NCI-H524 (cell line): ENCODE results near the gene AGBL4.

Experiments
- DNase-seq, 2 experiments: peaks; one replicate each; lab custom pipeline; 2025; lab: John Stamatoyannopoulos, UW

AGBL4 gene

DNA sequence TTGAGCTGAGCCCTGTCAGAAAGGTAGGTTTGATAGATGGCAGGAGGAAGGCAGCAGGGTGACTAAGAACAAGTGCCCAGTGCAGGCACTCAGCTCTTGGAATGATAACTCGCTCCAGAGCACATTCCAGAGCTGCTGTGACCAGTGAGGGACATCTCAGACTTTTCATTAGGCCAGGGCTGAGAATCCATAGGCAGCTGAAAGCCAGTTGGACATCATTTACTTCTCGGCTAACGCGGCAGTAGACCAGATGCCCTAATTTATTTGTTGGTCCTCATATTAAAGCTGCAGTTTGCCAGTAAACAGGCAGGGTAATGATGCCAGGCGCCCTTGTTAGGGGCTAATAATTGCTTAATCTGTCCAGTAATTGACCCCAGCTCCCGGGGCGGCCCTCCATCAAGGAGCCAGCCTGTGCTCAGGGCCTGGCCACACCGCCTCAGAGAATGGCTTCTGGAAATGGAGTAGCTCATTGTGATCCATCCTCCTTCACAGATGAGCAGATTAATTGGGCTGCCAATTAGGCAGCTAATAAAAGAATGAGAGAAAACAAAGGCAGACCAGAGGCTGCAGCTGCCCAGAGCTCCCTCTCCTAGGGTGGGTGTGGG is 1369.0 kb downstream of the AGBL4 start:
- DNase-seq, result peak; percentile 10 to 40

DNA sequence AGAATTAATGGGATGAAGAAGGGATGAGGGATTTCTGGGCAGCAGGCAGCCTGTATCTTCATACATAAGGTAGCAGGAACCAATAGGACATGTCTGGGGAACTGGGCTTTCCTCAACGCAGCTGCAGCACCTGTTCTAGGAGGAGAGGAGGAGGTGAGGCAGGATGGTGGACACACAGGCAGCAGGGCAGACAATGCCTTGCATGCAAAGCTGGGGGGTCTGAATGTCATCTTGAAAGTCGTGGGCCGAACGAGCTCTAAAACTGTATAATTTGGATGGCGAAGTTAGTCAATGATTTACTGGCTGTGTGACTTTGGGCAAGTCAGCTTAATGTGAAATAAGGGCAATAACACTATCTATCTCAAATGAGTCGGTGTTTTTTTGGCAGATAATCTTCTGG is 1371.4 kb downstream of the AGBL4 start:
- no peak for DNase-seq

DNA sequence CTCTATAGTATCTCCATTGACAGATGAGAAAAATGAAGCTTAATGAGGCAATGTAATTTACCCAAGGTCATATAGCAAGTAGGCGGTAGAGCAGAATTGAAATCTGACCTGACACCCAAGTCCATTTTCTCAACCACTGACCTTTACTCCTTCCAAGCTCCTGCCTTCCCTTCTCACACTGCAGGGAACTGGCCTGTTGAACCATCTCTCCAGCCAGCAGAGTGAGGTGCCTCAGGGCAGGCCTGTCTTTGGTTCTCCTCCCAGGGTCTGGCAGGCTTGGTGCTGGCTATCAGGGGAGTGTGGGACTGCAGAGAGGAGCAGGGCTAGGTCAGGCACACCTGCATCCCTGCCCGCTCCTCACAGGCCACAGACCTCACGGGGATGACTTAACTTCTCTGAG is 1373.9 kb downstream of the AGBL4 start:
- DNase-seq, result no peak

DNA sequence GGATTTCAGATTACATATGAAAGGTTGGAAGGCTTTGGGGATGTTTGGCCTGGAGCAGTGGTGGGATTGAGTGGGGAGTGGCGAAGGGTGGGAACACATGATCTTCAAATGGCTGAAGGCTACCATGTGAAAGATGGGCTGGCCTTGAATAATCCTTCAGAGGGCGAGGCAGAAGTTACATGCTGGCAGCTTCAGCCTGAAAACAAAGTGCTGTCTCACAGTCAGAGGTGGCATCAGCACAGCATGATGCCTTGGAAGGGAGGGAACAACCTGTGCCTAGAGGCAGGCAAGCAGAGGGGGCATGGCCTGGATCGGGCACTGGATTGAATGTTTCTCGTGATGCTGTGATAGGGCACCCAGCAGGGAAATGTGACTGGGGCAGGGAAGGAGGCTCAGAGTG is 1377.9 kb downstream of the AGBL4 start:
- no peak for DNase-seq

DNA sequence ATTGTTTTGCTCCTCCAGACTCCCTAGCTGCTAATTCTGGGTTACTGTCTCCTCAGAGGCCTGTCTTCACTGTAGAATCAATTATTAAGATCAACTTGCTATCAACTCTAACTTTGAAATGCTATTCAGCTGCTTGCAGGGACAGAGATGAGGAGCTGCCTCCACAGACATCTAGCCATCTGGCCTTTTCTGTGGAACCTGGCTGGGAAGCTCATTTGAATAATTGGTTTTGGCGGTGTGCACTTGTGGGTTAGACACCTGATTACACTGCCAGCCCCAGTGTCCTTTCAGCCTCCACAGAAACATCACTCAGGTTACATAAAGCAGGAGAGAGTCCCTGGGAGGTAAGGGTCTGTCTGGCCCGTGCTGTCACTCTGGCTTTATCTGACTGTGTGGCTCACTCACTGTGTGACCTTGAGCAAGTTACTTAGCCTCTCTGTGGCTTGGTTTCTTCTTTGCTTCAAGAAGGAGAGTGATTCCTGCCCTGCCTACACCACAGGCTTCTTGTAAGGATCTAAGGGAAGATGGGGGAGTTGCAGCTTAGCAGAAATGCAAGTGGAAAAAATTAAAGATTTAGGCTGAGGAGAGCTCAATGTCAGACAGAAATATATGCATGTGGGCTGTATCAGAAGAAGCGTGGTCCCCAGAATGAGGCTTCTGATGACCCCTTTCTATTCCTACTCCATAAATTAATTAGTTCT is 1378.7 kb downstream of the AGBL4 start:
- DNase-seq, result peak; percentile 59 to 85

DNA sequence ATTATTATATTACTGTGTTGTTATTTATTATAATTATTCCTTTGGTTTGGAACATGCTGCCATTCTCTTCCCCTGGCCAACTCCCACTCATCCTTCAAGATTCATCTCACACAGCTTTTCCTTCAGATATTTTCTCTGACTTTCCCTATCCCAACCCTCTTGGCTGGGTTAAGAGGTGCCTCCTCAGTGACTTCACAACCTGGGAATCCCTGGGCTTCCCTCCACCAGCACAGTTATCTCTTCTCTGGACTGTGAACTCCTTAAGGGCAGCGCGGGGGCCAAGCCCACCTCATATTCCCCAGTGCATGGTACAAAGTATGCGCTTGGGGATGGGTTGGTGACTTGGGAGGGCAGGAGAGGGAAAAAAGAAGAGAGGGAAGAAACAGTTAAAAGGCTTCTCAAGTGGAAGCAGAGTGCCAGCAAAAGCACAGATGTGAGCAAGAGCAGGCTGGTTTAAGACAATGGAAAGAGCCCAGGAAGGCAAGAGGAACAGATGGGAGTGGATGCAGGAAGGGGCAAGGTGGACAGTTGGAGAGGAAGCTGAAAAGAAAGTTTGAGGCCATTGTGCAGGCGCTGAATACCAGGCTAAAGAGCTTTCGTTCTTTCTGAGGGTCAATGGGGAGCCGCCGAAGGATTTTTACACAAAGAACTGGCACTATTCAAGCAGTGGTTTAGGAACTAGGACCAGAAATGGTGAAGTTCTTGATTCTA is 1379.4 kb downstream of the AGBL4 start:
- DNase-seq, result peak; percentile 80 to 89

DNA sequence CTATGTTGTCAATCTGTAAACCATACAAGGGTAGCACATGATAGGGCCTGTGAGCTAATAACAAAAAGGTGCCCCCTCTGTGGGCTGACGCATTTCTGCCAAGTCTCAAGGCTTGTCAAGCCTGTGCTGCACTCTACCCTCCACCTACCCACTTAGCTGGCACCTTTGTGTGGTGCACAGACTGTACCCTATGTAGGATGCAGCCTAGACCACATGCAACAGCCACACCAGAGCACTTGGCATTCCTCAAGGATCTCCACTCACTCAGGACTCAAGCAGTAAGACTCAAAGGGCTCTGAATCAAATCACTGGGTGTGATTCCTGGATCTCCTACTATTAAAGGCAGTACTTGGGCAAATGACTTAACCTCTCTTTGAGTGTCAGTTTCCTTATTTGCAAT is 1380.6 kb downstream of the AGBL4 start:
- DNase-seq, result no peak

DNA sequence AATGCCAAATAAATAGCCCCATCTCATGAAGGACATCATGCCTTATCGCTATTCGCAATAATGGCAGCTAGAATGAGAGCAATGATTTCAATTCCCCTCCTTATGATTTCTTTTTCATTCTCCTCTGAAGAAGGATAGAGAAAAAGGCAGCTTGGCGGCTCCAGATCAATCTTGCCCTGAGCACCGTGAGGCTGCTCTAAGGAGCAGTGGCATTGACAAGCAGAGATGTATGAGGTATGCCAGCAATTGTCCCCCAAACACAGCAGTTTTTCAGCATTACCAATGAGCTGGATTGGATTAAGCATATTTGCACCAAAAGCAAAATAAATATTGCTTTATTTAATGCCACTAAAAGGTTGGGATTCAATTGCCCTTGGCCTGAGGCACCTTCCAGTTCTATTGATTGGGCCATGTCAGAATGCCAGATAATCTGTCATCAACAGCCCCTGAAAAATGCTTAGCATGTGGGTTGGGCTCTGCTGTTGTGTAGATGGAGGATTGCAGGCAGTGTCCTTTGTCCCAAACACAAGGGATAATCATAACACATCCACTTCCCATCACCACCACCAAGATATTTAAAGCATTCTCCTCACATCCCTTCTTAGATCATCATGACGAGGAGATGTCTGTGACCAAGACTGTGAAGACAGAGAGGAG is 1382.8 kb downstream of the AGBL4 start:
- DNase-seq, result no peak

DNA sequence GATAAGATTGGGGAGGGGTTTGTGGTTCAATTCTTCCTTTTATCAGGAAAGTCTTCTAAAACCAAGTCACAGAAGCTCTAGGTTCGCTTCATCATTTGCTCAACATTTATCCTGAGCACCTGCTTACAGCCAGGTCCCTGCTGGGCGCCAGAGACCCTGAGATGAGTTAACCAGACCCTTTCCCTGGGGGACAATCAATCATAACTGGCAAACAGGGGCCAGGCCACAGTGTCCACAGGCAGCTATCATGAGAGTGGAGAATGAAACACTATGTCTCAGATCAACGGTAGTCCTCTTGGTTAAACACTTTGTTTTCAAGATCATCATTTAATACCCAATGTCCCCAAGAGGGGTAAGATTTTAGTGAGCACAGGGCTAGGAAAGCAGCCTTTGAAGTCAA is 1393.9 kb downstream of the AGBL4 start:
- DNase-seq, result no peak

DNA sequence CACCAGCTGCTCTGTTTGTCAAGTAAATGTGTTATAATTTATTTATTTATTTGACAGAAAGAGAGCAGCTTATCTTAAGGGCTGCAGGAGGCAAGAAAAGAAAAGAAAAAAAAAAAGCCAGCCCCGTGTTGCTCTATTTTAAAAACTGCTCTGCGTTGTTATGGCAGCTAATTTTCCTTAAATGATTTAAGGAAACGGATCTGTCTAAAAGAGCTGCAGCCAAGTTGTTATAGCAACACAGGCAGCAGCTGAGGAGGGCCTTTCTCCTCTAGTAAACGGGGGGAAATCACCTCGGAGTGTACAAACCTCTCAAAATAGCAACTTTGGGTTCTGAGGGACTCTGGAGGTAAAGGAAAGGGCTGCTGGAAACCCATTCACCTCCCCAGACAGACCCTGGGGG is 1396.3 kb downstream of the AGBL4 start:
- peak in 1 of 2 experiments; percentile 2 for DNase-seq

DNA sequence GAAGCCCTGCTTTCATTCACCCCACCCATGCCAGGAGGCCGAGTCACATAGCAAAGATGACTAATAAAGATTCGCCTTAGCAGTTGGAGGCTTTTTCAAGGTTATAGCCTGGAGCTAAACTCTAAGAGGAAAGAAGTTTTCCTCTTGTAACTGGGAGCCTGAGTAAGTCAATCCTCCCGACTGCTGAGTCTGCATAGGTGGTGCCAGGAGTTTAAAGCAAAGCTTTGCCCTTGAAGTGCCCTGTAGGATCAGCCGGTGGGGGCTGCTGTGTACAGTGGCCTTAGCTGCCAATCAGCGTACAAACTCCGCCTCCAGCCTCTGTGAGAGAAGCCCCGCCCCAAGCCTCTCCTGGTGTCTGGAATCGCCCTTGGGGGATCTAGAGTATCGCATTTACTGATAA is 1404.2 kb downstream of the AGBL4 start:
- no peak for DNase-seq

DNA sequence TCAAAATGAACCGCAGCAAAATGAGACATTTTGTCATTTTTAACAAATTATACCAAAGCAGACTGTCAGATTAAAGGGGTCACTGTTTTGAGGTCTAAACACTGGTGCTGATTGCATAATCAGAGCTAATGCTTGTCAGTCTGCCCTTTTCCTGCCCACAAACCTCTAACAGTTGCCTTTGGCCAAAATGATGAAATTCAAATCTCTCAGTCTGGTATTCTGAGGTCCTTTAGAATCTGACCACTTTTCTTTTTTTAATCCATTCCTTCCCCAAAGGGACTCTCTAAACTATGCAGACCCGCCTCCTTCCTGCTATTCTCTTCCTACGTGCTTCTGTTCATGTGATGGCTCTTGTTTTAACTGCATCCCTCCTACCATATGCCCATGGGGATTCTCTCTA is 1406.5 kb downstream of the AGBL4 start:
- DNase-seq, result no peak

DNA sequence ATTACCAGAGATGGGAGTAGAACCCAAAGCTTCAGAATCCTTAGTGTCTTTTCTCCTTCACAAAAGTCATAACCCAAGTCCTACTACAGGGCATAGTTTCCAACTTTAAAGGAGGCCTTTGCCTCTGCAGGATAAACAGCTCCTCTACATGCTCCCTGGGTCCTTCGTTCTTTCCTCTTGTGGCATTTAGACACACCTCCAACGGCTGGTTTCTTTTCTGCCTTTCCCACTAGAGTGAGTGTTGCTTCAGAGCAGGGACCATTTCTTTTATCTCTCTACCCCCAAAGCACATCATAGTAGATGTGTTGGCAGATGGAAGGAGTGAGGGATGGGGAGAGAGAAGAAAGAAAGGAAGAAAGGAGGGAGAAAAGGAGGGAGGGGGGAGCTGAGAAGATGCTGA is 1407.0 kb downstream of the AGBL4 start:
- no peak for DNase-seq

DNA sequence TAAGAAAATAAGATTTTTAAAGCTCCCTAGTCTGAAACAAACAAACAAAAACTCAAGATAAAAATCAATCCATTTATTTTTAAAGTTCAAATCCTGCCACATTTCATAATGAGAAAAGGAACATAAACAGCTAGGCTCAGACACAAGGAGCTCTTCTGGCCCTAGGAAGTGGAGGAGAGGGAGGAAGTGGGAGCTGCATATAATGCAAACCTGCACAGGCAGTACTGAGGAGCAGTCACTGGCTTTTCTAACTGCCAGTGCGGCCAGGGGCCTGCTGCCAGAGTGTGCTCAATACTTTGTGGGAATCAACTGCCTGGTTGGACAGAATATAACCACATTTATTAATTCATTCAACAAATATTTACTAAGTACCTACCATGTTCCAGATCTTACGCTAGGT is 1411.9 kb downstream of the AGBL4 start:
- no peak for DNase-seq

DNA sequence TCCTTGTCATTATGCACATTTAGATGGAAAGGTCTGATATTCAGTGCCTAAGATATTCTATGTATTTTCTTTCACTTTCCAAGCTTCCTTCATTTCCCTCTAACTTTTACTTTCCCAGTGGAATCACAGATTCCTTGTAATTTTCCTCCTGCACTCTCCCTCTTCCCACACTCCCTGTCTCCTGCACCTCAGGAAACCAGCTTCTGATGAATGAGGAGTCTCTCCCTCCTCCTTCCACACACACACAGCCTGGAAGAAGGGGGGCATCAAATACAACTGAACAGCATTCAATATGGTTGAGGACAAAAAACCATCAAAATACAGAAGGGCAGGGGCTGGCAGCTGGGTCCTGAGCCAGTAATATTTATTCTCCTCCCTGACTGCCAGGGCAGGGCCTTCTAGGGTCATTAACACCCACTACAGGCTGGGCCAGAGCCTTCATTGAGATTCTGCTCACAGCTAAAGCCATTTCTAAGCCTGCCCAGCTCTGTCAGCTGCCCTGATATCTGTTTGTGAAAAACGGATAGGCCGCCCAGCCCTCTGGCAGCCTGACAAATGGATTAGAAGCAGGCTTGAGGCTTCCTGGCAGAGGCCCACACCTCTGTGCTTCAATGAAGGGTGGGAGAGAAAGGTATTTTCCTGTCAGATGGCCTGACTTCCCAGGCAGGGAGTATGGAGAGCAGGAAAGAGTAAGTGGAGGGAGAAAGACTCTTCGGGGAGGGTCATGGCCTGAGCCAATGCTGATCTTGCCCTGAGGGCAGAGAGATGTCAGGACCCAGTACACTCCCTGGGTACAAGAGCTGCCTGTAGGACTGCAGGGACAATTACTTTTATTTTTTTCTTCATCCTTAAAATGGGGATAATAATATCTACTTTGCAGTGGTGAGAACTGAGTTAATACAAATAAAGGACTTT is 1412.9 kb downstream of the AGBL4 start:
- DNase-seq, result peak in 1 of 2 experiments; percentile 45

DNA sequence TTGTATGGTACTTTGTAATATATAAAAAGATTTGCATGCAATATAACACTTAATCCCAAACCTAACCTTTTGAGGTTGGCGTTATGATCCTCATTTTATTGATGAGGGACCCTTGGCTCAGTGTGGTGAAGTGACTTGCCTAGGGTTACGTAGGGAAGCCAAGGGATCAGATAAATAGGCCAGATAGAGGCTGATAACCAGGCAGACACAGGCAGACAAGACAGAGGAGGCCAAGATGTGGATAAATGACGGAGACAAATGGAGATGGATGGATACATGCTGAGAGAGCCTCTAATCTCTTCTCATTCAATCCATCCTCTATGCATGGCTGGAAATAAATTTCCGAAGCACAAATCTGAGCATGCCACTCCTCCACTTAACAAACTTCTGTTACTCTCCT is 1414.9 kb downstream of the AGBL4 start:
- DNase-seq, result no peak

DNA sequence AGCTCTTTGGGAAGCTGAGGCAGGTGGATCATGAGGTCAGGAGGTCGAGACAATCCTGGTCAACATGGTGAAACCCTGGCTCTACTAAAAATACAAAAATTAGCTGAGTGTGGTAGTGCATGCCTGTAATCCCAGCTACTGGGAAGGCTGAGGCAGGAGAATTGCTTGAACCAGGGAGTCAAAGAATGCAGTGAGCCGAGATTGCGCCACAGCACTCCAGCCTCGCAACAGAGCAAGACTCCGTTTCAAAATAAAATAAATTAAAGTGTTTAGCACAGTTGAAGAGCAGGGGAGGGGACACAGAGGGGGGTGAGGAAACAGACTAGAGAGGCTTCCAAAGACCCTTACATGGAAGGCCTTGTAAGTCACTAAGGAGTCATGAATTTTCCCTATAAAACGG is 1420.5 kb downstream of the AGBL4 start:
- DNase-seq, result no peak

DNA sequence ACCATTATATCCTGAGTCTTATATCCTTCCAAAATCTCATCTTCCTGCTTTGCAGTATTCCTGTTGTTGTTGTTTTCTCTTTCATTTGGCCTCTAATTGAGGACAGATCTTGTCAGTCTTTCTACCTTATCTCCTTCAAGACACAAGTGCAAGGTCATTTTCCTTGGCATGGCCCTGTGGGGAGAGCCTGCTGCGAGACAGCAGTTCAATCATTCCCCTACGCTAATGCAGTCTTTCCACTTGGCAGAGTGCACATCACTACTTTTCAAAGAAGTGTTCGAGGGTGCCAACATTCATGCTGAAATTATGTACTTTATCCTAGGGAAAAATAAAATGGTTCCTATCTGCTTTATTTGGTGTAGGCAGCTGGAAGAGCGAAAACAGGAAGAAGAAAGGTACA is 1421.4 kb downstream of the AGBL4 start:
- no peak for DNase-seq

DNA sequence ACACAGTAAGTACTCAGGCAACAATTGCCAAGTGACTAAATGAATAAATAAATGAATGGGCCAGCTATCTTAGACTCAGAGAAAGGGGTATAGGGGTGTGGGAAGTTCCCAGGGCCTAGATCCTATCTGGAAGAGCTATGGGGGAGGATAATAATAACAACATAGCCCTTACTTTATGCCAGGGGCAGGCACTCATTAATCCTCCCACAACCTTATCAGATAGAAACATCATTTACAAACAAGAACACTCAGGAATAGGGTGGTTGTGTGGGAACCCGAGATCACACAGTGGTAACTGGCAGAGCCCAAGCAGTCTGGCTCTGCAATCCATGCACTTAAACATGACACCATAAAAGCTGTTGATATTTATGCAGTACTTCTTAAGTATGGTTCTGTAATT is 1423.6 kb downstream of the AGBL4 start:
- DNase-seq, result no peak

DNA sequence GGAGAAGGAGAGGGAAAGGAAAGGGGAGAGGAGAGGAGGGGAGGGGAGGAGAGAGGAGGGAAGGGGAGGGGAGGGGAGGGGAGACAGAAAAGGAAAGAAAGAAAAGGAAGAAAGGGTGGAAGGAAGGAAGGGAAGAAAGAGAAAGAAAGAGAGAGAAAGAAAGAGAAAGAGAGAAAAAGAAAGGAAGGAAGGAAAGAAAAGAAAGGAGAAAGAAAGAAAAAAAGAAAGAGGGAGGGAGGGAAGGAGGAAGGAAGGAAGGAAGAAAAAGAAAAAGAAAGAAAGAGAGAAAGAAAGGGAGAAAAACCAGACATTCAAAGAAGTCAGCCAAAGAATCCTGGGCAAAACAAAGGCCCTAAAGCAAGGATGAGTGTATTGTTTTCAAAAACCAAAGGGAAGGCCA is 1426.1 kb downstream of the AGBL4 start:
- no peak for DNase-seq

DNA sequence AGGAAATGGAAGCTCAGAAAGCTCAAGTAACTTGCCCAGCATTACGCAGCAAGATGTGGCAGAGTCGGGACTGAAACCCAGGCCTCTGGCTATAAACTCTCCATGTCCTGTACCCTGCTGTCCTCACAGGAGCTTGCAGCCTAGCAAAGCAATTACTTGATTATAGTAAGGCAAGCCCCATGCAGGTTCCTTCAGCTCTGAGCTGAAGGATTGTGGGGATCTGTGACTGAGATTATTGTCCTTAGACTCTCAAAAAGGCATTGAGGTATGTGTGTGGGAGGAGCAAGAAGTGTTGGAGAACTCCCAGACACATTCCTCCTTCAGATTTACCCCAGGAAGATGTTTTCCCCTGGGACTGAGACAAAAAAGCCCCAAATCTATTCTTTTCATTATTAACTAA is 1427.7 kb downstream of the AGBL4 start:
- no peak for DNase-seq

DNA sequence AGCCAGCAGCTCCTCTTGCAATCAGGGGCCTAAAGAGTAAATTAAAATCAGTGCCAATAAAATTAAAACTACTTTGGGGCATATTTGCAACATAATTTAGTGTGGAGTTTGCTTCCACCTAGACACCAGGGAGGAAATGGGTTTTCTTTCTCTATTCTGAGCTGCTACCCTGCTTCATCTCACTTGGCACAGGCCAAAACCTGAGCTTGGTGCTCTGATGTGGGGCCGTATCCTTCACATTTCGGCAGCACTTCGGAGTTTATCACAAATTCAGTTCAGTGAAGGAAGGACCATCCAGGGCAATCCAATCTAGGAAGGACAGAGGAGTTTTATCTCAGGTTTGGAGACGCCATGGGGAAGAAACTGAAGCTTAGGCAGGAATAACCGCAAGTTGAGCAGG is 1428.1 kb downstream of the AGBL4 start:
- no peak for DNase-seq
